Stimulated activated naive CD8-positive, alpha-beta T cell treated with anti-CD3 and anti-CD28 coated beads, Interleukin-15, Interleukin-2, amounts not matched to agents 100 ng/mL and 50 ng/mL, for 24 hours (primary cell): ENCODE measurements around the gene BBS1.
"Not testable (repeated sequence)": the region's sequence is repeated elsewhere in the genome, so short reads cannot be mapped to it uniquely, and the experiment has no call there.

Source experiments
- H3K27ac Mint-ChIP-seq: one replicate; pipeline ENCODE4 v1.8.0; 2021; ENCODE audit warnings: mild to moderate bottlenecking, mixed read lengths
- H3K27me3 Mint-ChIP-seq: one replicate; pipeline ENCODE4 v1.8.0; 2021; ENCODE audit warnings: mixed read lengths
- H3K36me3 Mint-ChIP-seq: one replicate; pipeline ENCODE4 v1.8.0; 2021; ENCODE audit warnings: low read depth, mixed read lengths
- H3K4me1 Mint-ChIP-seq: one replicate; pipeline ENCODE4 v1.8.0; 2021; ENCODE audit warnings: low read depth, mixed read lengths
- H3K4me3 Mint-ChIP-seq: one replicate; pipeline ENCODE4 v1.8.0; 2021; ENCODE audit warnings: mild to moderate bottlenecking, mixed read lengths
- H3K9me3 Mint-ChIP-seq: one replicate; pipeline ENCODE4 v1.8.0; 2021; ENCODE audit warnings: mixed read lengths

BBS1 gene

DNA sequence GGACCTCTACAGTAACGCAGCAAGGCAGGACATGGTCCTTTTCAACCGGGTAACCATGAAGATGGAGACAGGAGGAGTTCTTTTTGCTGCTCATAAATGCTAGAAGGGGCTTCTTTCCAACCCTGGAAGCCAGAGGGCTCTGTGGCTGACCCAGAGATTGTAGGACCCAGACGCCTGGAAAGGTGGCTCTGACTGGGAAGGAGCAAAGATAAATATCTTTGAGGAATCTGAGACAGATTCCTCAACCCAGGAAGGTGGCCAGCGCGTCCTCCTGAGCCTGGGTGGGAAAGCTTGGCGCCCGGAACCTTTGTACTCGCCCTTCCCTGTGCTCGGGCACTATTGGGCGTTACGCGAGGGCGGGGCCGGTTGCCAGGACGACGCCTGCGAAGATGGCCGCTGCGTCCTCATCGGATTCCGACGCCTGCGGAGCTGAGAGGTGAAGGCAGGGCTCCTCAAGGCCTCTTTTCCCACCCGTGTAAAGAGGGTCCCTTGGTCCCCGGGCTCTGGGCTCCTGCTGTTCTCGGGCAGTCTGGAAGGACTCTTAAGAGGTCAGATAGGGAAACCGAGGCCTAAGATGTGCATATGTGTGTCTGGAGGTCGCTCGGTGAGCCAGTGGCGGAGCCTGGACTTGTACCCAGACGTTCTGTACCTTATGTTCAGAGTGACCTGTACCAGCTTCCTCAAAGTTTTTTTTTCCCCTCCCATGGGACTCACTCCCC lies at the start of gene BBS1:
Gene BBS1, plus strand, starts transcription at position 365 of the 719 bp plus-strand sequence. Its CDS starts 25 bp downstream, at position 390.
- H3K27me3 Mint-ChIP-seq = no peaks in the 10 kb centered on the region
- peaks cover 12% of the 10 kb centered on the region for H3K4me1 Mint-ChIP-seq
- peak within 1 kb of the TSS; percentile 68 for H3K27ac Mint-ChIP-seq
- H3K9me3 Mint-ChIP-seq = no peaks in the 10 kb centered on the region
- peaks cover 14% of the 10 kb centered on the region for H3K36me3 Mint-ChIP-seq
- peak within 1 kb of the TSS; percentile 96 for H3K4me3 Mint-ChIP-seq

DNA sequence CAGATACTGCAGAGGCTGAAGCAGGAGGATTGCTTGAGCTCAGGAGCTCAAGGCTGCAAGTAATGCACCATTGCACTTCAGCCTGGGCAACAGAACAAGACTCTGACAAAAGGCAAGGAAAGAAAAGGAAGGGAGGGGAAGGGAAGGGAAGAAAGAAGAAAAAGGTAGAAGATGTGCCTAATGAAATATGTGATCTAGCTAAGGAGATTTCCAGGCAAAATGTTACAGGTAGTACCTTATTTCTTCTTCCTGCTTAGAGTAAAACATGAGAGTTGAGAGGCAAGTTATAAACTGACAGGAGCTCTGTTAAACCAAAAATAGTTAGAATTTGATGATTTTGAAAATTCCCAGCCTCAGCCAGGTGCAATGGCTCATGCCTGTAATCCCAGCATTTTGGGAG lies 48.4 kb upstream of the BBS1 start:
- peaks cover 4% of the 10 kb centered on the region for H3K36me3 Mint-ChIP-seq
- H3K27ac Mint-ChIP-seq = no peak overlapping the region
- H3K4me3 Mint-ChIP-seq = no peak overlapping the region
- no peaks in the 10 kb centered on the region for H3K27me3 Mint-ChIP-seq
- H3K4me1 Mint-ChIP-seq = peaks cover 49% of the 10 kb centered on the region
- peaks cover 9% of the 10 kb centered on the region for H3K9me3 Mint-ChIP-seq

DNA sequence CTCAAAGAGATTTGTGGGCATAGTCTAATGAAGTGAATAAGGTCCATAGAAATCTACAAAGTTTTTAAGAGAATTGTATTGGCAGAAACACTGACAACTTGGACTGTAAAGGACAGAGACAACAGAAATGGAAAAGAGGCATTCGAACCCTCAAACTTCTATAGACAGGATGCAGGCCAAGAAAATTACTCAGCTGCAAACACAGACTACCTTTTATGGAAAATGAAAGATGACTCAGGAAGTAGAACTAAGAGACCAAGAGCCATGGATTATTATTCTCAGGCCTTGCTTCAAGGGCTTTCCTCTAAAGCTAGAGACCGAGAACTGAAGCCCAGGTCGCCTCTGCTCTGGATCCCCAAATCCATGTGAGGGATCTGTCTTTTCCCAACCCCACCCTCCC lies 47.5 kb upstream of the BBS1 start:
- H3K27ac Mint-ChIP-seq = no peak overlapping the region
- H3K4me3 Mint-ChIP-seq = no peak overlapping the region
- H3K4me1 Mint-ChIP-seq = peaks cover 52% of the 10 kb centered on the region
- peaks cover 9% of the 10 kb centered on the region for H3K9me3 Mint-ChIP-seq
- H3K27me3 Mint-ChIP-seq = no peaks in the 10 kb centered on the region
- peaks cover 4% of the 10 kb centered on the region for H3K36me3 Mint-ChIP-seq

DNA sequence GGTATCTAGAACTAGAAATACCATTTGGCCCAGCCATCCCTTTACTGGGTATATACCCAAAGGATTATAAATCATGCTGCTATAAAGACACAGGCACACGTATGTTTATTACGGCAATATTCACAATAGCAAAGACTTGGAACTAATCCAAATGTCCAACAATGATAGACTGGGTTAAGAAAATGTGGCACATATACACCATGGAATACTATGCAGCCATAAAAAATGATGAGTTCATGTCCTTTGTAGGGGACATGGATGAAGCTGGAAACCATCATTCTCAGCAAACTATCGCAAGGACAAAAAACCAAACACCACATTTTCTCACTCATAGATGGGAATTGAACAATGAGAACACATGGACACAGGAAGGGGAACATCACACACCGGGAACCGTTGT lies 46.3 kb upstream of the BBS1 start:
- H3K4me1 Mint-ChIP-seq = peaks cover 47% of the 10 kb centered on the region
- not testable (repeated sequence) for H3K4me3 Mint-ChIP-seq, H3K27me3 Mint-ChIP-seq, H3K27ac Mint-ChIP-seq, H3K36me3 Mint-ChIP-seq, H3K9me3 Mint-ChIP-seq

DNA sequence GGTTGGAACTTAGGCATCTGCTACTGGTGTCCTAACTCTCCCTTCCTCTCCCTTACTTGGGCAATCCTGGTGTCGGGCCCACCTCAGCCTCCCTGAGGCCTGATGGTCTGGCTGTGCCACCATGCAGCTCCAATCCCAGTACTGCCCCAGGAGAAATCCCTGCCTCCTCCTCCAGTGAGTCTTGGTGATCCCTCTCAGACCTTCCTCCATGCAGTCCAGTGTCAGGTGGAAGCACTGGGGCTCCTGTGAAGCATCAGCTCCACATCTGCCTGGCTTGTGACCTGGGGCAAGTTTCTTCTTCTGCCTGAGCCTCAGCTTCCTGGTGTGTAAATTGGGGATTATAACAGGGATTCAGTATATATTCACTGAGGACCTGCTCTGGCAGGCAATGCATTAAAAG lies 45.5 kb upstream of the BBS1 start:
- Mint-ChIP-seq H3K9me3 (peaks cover 9% of the 10 kb centered on the region), H3K27ac (no peak overlapping the region), H3K4me3 (no peak overlapping the region), H3K27me3 (no peaks in the 10 kb centered on the region), H3K4me1 (peaks cover 40% of the 10 kb centered on the region), H3K36me3 (peaks cover 4% of the 10 kb centered on the region)

DNA sequence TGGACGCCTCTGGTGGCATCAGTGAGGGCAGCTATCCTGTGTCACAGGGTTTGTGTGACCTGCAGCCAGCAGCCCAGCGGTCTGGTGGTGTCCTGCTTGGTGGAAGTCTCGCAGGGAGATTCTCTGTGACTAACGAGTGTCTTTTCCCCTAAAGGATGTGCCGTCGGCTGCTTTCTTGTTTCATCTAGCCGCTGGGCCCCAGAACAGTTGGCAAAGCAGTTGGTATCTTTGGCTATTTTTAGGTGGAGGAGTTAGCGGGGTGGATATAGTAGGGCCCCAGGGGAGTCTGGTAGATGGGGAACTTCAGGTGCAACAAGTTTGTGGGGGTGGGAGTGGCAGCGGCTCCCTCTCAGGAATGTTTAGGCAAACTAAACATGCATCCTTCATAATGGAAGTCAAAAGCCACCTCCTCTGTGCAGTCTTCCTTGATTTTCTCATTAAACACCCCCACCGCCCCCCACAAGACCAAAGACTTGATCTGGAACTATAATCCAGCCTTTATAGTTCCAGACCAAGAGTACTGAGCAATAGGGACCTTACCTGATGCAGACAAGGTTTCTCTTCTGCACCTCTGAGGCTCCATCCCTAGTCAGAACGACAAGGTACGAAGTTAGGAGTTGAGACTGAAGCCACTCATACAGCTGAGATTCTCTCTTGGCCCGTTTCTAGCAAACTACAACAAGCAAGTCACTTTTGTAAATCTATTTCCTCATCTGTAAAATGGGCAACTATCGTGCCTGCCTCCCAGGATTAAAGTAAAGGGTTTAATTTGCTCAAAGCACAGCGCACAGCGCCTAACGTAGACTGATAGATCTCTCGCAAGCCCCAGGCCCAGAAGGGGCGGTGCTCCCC lies 44.8 kb upstream of the BBS1 start:
- Mint-ChIP-seq H3K9me3 (peaks cover 9% of the 10 kb centered on the region), H3K36me3 (peaks cover 4% of the 10 kb centered on the region), H3K27ac (peak overlapping the region; percentile 49), H3K4me3 (peak overlapping the region; percentile 76), H3K4me1 (peaks cover 44% of the 10 kb centered on the region), H3K27me3 (no peaks in the 10 kb centered on the region)

DNA sequence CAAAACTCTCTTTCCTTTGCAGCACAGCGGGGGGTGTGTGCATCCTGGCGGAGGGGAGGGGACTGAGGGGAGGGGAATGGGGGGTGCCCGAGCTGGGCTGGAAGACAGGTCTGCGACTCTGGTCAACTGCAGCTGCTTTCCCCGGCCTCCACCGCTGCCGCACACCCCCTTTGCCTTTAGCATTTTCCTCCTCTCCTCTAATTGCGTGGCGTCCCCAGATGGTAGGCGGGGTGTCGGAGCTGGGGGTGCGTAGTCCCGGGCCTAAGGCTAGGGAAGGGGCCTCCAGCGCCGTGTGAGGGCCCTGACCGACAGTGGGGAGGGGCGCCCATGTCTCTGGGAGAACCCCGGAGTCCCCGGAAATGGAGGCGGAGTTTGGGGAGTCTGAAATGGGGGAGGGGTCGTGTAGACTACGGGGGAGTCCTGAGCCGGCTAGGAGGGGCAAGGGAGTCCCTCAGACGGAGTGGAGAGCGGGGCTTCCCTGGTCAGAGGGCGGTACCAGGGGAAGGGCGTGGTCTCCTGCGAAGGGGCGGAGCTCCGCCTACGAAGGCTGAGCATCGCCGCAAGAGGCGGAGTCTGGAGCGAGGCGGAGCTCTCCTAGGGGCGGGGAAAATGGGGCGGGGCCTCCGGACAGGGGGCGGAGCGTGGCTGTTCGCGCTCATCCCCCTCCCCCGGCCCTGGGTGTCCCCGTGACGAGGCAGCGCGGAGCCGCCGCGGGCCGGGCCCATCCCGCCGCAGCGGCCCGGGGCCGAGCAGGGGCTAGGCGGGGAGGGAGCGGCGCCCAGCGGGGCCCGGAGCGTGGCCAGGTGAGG lies 44.0 kb upstream of the BBS1 start, which contains the start of gene PELI3:
Gene PELI3, plus strand, starts transcription at position 681 of the 809 bp plus-strand sequence. CDS start 1,224 bp downstream, outside the sequence.
- peak within 1 kb of the TSS; percentile 86 for H3K4me3 Mint-ChIP-seq
- peaks cover 2% of the 10 kb centered on the region for H3K36me3 Mint-ChIP-seq
- H3K27ac Mint-ChIP-seq = peak within 1 kb of the TSS; percentile 59
- peaks cover 8% of the 10 kb centered on the region for H3K9me3 Mint-ChIP-seq
- no peaks in the 10 kb centered on the region for H3K27me3 Mint-ChIP-seq
- peaks cover 44% of the 10 kb centered on the region for H3K4me1 Mint-ChIP-seq

DNA sequence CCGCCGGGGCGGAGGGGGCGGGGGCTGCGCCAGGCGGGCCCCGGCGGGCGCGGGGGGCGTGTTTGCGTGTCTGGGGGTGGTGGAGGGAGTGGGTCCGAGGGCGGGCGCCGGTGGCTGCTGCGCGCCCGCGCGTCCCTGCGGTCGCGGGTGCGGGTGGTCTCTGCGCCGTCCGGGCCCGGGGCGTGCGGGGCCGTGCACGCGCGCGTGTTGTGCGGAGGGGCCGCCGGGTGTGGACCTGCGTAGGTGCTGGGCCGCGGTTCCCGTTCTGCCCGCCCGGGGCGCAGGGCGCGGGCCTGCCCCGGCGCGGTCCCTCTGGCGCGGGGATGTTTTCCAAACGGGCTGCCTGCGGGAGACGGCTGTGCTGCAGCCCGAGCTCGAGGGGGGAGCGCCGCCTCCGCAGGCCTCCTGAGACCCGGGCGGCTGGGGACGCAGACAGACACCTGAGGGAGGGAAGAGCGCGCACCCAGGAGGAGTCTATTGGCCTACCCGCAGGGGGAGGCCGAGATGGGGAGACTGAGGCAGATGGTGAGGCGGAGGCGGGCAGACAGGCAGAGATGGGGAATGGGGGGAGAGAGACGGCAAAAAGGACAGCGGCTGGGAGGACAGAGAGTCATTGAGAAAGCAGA lies 43.3 kb upstream of the BBS1 start:
- Mint-ChIP-seq H3K36me3 (peaks cover 1% of the 10 kb centered on the region), H3K4me1 (peaks cover 44% of the 10 kb centered on the region), H3K9me3 (peaks cover 5% of the 10 kb centered on the region), H3K4me3 (peak overlapping the region; percentile 86), H3K27ac (peak overlapping the region; percentile 52), H3K27me3 (no peaks in the 10 kb centered on the region)

DNA sequence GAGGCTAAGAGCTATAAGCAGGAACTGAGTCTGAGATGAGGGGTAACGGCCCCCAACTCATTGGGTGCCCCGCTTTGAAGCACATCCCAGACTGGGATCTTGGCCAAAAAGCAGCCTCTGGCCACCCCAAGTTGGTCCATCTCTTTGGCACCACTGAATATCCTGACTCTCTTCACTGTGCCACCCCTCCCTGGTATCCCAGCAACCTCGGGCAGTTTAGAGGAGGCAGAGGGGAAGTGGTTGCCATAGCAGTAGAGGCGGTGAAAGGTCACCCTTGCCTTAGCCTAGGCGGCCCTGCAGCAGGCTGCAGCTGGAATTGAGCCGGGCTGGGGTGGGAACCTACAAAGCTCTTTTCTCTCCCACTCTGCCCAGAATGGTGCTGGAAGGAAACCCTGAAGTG lies 42.7 kb upstream of the BBS1 start:
- peaks cover 41% of the 10 kb centered on the region for H3K4me1 Mint-ChIP-seq
- no peaks in the 10 kb centered on the region for H3K27me3 Mint-ChIP-seq
- peaks cover 3% of the 10 kb centered on the region for H3K36me3 Mint-ChIP-seq
- H3K27ac Mint-ChIP-seq = peak overlapping the region; percentile 52
- peak overlapping the region; percentile 86 for H3K4me3 Mint-ChIP-seq
- H3K9me3 Mint-ChIP-seq = peaks cover 1% of the 10 kb centered on the region

DNA sequence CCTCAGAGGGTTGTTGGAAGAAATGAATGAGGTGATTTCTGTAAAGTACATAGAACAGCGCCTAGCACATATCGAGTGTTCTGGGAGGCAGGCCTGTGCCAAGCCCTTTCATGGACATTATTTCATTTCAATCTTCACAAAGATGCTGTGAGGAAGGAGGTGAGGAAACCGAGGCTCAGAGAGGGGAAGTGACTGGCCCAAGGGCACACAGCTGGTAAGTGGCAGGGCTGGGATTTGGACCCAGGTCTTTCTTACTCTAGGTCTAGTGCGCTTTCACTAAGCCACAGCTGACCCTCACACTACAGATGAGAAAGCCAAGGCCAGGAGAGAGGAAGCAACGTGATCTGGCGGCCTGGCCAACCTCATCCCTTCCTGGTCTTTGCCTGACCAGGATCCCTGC lies 41.7 kb upstream of the BBS1 start:
- Mint-ChIP-seq H3K27me3 (no peaks in the 10 kb centered on the region), H3K27ac (no peak overlapping the region), H3K36me3 (peaks cover 3% of the 10 kb centered on the region), H3K4me3 (no peak overlapping the region), H3K4me1 (peaks cover 31% of the 10 kb centered on the region), H3K9me3 (no peaks in the 10 kb centered on the region)

DNA sequence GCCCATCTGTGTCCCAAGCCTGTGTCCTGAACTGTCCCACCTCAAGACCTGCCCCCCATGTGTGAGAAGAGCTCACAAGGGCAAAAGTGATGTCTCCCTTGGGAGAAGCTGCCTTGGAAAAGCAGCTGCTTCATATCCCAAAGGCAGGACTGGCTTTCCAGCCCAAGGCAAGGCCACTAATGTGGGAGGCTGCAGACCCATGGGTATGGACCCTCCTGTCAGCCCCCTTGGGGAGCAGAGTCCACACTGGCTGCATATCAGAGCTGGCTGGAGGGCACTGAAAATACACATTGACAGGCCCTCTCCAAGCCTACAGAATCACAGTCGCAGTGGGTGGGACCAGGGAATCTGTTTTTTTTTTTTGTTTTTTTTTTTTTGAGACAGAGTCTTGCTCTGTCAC lies 41.0 kb upstream of the BBS1 start:
- Mint-ChIP-seq H3K4me1 (peaks cover 31% of the 10 kb centered on the region), H3K27me3 (no peaks in the 10 kb centered on the region), H3K9me3 (no peaks in the 10 kb centered on the region), H3K4me3 (no peak overlapping the region), H3K36me3 (peaks cover 3% of the 10 kb centered on the region), H3K27ac (no peak overlapping the region)

DNA sequence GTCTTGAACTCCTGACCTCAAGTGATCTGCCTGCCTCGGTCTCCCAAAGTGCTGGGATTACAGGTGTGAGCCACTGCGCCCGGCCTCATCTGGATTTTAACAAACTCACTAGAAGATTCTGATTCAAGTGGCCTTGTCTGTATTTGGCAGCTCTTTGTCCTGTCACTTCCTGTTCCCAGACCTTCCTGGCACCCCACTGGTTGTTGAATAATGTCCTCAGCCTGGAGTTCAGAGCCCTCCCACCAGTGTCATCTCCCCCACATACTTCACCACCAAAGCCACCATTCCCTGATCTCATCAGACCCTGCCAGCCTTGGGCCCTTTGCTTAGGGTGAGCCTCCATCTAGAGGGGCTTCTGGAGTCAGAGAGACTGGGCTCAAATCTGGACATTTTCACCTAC lies 40.4 kb upstream of the BBS1 start:
- Mint-ChIP-seq H3K27me3 (no peaks in the 10 kb centered on the region), H3K27ac (no peak overlapping the region), H3K9me3 (no peaks in the 10 kb centered on the region), H3K4me3 (no peak overlapping the region), H3K36me3 (peaks cover 3% of the 10 kb centered on the region), H3K4me1 (peaks cover 31% of the 10 kb centered on the region)

DNA sequence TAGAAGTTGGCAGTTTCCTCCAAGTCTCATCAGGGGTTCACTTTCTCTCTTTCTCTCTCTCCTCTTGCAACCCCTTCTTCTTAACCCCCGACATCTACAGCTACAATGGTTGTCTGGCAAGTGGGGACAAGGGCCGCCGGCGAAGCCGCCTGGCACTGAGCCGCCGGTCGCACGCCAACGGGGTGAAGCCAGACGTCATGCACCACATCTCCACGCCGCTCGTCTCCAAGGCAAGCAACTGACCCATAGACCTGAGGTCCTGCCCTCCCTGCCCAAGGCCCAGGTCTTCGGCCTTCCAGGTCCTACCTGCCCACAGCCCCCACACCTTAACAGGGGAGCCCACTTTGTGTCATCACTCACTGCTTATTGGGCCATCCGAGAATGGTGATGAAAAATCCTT lies 39.3 kb upstream of the BBS1 start:
- Mint-ChIP-seq H3K9me3 (no peaks in the 10 kb centered on the region), H3K27me3 (no peaks in the 10 kb centered on the region), H3K36me3 (peaks cover 3% of the 10 kb centered on the region), H3K27ac (no peak overlapping the region), H3K4me1 (peaks cover 22% of the 10 kb centered on the region), H3K4me3 (no peak overlapping the region)

DNA sequence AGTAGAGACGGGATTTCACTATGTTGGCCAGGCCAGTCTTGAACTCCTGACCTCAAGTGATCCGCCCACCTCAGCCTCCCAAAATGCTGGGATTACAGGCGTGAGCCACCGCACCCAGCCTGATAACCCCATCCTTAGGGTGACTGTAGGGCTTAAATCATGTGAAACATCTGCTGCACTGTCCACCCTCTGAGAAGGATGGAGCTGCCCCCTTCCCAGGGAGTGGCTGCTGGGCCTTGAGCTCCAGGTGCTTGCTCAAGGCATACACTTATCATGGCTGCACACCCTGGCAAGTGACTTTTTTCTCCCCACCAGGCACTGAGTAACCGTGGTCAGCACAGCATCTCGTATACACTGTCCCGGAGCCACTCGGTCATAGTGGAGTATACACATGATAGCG lies 38.4 kb upstream of the BBS1 start:
- H3K9me3 Mint-ChIP-seq = no peaks in the 10 kb centered on the region
- H3K36me3 Mint-ChIP-seq = peaks cover 3% of the 10 kb centered on the region
- H3K4me1 Mint-ChIP-seq = peaks cover 19% of the 10 kb centered on the region
- H3K27me3 Mint-ChIP-seq = no peaks in the 10 kb centered on the region
- no peak overlapping the region for H3K27ac Mint-ChIP-seq
- no peak overlapping the region for H3K4me3 Mint-ChIP-seq
